Epidermal melanocyte (primary cell): ENCODE data around the gene DLX2.
"Not testable (repeated sequence)": the region's sequence is repeated elsewhere in the genome, so short reads cannot be mapped to it uniquely, and the experiment has no call there.

Experiments used
- DNase-seq: peaks from one replicate; pipeline ENCODE4 v3.0.0; 2011; ENCODE audit warnings: low spot score; ENCODE audit not compliant: insufficient read length

DLX2 gene

DNA sequence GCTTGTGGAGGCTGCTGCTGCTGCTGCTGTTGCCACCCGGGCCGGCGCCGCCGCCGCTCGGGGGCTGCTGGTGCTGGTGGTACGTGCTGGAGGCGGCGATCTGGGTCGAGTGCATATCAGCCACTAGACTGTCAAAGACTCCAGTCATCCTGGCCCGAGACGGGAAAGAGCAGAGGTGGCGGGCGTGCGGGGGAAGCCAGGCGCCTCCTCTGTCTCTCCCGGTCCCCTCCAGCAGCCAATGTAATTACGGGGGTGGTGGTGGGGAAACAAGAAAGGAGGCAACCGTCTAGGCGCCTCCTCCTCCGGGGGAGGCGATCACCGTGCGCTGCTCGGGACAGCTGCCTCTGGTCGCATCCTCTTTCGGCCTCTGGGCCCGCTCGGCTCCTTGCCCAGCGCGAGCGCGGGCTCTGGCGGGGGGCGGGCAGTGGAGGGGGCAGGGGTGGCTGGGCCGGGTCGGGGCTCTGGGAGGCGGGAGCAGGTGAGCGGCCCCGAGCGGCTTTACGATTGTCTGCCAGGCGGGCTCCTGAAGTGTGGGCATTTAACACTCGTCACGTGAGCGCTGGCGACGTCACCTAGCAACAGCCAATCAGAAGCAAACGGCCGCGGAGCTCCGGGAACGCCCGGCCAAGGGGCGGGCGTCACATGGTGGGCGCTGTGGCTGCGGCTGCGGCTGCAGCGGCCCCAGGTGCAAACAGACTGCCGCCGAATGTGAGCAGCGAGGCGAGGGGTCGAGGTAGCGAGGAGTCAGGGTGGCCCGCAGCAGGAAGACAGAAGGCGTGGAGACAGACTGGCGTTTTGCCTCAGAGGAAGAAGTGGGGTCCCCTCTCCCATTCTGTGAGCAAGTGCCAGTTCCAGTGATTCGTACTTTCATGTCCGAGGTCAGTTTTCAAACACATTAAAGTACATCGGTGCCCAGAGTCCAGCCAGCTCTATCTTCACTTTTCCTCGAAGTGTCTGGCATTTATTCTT lies at the start of gene DLX2:
Gene DLX2, minus strand, starts transcription at position 510 of the 969 bp plus-strand sequence. Its CDS starts 362 bp downstream, at position 148.
- peak; percentile 68 for DNase-seq

DNA sequence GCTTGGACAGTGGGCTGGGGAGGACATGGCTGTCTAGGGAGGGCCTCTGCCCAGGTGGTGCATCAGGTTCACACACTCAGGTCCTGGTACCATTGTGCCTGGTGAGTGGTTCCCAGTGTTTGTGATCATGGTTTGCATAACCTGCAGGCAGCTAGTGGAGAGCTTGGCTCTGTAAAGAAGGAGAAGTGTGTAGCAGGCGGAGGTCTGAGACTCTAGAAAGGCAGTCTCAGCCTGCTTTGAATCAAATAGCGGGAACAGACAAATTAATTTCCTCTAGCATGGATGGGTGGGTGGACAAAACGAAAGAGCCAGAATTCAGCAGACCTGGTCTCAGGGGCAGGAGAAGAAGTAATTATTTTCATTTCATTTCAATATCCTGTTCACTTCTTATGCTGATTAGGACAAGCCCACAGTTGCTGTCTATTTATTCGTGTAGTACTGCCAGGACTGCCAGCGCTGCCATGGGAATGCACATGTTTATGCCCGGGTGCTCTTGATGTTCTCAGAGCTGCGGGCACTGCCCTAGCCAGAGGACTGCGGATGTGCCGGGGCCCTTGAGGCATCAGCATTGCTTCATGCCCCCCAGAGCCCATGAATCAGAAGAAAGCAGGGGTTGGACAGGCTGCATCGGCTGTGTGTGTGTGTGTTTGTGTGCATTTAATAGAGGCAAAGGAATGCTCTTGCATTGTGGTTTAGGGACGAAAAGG lies 45.4 kb upstream of the DLX2 start:
- DNase-seq, result no peak

DNA sequence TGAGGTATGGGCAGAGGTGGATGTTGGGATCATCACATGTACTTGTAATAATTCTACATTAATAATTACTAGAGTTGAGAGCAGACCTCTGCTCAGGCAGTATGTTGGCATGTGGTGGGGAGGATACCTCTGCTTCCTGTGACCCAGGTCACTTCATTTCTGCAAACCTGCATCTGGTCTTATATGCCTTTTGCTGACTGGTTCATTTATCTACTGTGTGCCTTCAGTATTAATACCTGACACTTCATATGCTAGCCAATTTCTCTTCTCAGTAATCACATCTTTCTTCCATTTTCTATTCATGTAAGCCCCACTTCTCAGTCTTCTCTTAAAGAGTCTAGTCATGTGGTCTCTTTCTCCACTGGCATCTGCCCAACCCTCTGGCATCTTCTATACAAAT lies 41.1 kb upstream of the DLX2 start:
- DNase-seq, result no peak

DNA sequence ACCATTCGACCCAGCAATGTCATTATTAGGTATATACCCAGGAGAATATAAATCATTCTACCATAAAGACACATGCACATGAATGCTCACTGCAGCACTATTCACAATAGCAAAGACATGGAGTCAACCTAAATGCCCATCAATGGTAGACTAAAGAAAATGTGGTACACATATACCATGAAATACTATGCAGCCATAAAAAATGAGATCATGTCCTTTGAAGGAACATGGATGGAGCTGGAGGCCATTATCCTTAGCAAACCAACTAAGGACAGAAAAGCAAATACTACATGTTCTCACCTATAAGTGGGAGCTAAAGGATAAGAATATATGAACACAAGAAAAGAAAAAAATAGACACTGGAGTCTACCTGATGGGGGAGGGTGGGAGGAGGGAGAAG lies 36.0 kb upstream of the DLX2 start:
- not testable (repeated sequence) for DNase-seq

DNA sequence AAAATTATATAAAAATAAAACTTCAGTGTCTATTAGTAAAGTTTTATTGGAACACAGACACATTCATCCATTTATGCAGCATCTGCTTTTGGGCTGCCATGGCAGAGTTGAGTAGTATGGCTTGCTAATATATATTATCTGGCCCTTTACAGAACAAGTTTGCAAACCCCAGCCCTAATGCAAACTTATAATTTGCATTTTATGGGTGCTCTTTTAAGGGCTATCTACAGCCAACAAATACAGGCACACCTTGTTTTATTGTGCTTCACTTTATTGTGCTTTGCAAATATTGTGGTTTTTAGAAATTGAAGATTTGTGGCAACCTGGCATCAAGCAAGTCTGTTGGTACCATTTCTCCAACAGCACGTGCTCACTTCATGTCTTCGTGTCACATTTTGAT lies 35.2 kb upstream of the DLX2 start:
- no peak for DNase-seq

DNA sequence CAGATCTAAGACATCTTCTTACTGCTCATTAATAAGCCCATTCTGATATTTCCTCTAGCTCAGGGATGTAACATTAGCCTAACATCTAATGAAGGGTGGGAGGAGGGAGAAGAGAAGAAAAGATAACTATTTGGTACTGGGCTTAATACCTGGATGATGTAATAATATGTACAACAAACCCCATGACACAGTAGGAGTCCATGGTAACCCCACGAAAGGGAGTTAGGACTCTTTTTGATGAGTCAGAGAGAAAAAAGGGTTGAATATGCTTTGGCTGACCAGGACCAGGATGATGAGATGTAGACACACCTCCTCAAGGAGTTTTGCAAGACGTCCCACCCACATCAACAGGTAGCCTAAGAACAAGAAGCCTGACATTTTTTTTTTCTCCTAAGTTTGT lies 34.4 kb upstream of the DLX2 start:
- no peak for DNase-seq

DNA sequence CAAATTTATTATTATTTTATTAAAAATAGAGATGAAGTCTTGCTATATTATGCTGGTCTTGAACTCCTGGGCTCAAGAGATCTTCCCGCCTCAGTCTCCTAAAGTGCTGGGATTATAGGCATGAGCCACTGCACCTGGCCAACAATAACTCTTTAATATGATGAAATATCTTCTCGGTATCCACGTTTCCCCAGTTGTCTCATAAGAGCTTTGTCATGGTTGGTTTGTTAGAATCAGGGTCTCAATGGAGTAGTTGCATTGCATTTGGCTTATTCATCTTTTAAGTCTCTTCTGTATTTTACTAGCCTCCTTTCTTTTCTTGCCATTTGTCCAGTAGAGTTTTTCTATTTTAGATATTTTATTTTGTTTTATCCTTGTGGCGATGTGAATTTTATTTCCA lies 32.7 kb upstream of the DLX2 start:
- DNase-seq, result no peak

DNA sequence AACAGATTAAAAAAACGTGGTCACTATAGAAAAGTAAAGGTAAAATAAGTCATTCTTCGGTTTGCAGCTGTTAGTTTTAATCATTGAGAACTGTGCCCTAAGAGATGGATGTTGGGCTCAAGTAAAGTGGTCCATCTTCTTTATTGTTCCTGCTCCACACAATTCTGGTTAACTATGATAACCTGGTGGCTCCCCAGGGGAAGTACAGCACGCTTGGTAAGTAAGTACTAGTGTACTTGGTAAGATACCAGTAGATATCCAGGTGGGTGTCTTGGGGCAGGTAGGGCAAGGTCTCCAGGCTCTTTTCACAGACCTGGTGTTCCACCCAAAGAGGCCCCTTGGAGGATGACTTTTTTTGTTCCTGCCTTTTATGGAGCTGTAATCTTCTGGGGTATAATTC lies 31.6 kb upstream of the DLX2 start:
- DNase-seq, result no peak

DNA sequence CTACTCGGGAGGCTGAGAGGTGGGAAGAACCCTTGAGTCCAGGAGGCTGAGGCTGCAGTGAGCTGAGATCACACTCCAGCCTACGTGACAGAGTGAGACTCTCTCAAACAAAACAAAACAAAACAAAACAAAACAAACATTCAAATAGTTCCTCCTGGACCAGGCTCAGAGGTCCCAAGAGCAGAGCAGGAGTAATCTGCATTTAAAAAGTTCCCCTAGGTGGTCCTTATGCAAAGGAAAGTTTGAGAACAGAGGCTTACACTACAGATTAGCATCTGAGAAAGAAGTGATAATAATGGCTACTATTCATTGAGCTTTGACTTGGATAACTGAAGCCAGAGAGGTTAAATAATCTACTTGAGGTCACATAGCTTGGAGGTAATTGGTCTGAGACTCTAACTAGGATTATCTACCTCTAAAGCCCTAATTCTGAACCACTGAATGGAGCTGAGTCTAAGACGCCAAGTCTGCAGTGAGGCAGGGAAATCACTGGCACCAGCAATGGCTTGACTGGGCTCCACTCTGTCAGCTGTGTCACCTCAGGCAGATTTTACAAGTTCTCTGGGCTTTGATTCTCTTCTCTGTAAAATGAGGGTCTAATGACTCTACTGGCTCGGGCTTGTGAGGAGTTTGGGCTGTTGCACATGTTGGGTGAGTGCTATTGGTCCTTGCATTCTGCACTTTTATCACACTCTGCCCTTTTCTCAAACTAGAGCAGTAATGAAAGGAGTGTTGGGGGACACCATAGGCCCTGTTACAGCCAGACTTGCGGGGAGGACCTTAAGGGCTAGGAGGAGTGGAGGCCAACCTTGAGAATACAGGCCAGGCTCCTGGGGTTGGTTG lies 29.2 kb upstream of the DLX2 start:
- DNase-seq, result no peak

DNA sequence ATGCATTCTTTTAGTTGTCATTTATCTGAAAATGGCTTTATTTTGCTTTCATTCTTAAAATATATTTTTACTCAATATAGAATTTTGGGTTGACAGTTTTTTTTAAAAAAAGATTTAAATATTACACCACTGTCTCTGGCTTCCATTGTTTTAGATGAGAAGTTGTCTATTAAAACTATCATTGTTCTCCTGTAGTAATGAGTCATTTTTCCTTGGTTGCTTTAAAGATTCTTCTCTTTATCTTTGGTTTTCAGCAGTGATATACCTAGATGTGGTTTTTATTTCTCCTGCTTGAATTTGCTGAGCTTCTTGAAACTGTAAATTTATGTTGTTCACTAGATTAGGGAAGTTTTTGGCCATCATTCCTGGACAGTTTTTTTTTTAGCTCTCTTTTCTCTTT lies 26.7 kb upstream of the DLX2 start:
- no peak for DNase-seq

DNA sequence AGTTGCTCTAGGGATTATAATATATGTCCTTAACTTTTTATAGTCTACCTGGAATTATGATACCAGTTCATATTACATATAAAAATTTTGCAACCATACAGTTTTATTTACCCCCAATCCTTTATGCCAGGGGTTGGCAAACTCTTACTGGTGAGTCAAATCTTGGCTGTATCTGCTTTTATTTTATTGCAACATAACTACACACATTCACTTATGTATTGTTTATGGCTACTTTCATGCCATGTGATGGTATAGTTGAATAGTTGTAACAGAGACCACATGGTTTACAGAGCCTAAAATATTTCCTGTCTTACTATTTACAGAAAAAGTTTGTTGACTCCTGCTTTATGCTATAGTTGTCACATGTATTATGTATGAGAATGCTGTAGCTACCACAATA lies 25.8 kb upstream of the DLX2 start:
- DNase-seq, result no peak

DNA sequence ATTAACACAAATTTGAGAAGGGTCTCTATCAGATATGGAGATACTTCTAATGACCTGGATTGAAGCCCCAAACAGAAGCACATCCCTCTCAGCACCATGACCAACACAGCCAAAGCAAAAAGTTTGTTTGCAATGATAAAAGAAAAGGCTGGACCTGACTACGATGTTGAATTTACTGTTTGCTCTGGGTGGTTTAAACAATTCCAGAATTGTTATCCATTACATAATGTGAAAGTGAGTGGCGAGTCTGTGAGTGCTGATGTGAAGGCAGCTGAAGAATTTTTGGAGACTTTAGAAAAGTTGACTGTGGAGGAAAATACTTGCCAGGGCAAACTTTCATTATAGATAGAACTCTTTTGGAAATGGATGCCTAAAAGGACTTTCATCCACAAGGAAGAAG lies 17.4 kb upstream of the DLX2 start:
- DNase-seq, result no peak

DNA sequence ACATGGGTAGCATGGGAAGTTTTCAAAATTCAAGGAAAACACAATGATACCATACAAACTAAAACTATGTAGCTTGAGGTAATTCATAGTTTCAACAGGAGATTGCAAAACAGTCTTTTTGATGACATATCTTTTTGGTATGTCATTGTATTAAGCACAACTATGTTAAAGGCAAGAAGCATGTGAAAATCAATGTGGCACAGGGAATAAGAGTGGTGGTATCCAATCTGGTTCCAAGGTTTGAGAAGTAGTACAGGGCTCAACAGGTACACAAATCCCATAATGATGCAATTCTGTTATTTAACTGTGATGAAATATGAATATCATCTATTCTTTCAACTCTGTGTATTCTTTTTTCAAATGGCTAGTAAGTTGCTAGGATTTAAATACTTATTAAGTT lies 16.4 kb upstream of the DLX2 start:
- DNase-seq, result no peak

DNA sequence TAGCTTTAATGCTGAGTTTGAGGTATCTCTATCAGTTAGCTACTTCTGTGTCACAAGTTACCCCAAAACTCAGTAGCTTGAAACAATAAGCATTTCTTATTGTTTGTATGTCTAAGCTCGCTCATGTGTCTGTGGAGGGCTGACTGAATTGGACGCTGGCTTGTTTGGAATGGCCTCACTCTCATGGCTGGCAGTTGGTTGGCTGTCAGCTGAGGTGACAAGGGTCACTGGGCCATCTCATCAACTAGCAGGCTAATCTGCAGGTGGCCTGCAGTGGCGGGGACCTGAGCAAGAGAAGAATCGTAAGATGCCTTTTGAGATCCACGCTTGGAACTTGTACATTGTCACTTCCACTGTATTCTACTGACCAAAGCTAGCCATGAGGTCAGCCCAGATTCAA lies 13.4 kb upstream of the DLX2 start:
- DNase-seq, result no peak

DNA sequence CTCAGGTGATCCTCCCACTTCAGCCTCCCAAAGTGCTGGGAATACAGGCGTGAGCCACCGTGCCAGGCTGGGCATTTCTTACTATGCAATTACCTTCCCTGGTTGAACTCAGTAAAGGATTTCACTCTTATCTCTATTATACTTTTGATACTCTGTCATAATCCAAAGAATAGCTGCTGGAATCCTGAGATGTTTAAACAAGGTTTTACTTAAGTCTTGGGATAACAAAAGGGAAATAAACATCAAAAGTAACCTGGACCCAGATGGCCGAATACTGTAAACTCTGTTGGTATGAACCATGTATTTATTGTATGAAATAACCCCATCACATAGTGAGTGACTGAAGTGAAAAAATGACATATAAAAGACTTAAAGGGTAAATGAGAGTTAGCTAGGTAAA lies 11.9 kb upstream of the DLX2 start:
- DNase-seq, result no peak

DNA sequence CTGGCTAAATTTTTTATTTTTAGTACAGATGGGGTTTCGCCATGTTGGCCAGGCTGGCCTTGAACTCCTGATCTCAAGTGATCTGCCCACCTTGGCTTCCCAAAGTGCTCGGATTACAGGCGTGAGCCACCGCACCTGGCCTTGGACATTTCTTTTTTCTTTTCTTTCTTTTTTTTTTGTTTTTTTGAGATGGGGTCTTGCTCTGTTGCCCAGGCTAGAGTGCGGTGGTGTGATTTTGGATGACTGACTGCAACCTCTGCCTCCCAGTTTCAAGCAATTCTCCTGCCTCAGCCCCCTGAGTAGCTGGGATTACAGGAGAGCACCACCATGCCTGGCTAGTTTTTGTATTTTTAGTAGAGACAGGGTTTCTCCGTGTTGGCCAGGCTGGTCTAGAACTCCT lies 11.5 kb upstream of the DLX2 start:
- DNase-seq, result not testable (repeated sequence)

DNA sequence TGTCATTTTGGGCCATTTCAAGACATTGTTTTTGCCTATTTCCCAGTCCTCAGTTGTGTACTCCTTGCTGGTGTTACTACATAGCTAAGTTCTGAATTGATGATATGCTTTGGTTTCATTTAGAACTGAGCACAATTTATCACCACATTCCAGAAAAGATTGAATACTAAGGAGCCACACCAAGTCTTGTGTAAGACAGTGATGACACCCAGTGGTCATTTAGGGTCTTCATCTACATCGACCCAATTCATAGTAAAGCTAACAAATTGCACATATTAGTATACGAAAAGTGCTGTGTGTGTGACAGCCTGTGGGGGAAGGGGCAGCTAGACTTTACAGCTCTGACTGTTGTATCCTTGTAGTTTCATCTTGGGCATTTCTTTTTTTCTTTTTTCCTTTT lies 10.9 kb upstream of the DLX2 start:
- DNase-seq, result no peak

DNA sequence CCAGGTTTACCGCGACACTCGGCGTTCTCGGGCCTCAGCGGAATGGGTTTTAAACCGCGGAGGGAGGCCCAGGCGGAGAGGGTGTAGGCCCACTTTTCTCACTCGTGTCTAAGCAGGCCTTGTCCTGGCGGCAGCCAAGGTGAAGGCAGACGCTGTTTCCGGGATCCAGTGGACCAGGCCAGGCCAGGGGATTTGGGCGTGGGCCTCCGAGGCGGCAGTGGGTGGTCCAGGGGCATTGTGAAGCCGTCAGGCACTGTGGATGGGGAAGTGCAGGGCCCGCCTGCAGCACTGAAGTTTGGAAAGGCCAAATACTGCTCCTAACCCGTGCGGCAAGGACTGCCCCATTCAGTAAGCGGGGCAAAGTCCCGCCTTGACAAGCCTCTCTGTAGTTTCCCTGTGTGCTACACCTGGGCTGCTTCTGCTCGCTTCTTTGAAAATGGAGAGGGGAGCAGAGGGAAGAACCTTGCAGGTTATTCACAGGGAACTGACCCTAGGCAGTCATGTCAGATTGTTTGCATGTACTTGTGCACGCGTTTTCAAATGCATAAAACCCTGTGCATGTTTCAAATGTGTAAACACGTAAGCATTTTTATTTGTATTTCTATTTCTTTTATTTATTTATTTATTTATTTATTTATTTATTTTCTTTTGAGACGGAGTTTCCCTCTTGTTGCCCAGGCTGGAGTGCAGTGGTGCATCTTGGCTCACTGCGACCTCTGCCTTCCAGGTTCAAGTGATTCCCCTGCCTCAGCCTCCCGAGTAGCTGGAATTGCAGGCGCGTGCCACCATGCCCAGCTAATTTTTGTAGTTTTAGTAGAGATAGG lies 7.5 kb upstream of the DLX2 start:
- DNase-seq, result no peak

DNA sequence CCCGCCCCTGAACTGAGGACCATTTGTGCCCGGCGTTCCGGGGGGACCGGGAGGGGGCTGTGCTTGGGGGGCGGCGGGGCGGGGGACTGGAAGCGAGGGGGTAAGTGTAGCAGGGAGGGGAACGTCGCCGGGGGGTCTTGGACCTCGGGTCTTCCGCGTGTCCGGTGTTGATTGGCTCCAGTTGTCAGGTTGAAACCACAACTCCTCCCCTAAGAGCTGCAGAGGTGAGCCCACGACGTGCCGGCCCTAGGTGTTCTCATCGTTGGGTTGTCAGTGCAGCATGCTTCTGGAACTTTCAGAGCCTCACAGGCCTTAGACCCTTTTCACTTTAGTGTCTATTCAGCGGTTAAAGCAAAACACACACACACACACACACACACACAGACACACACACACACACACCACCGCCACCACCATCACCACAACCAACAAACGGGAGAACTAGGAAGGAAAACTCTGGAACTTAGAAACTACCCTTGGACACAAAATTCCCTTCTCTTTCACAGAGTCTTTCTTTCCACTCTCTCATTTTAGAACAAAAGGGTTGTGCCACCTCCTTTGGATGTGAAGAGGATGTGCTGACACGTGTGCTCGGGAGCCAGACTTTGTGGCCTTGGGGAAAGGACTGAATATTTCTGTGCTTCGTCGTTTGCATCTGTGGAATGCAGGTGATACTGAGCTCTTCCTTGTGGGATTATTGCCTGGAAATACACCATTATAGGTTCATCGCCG lies 6.7 kb upstream of the DLX2 start:
- no peak for DNase-seq

DNA sequence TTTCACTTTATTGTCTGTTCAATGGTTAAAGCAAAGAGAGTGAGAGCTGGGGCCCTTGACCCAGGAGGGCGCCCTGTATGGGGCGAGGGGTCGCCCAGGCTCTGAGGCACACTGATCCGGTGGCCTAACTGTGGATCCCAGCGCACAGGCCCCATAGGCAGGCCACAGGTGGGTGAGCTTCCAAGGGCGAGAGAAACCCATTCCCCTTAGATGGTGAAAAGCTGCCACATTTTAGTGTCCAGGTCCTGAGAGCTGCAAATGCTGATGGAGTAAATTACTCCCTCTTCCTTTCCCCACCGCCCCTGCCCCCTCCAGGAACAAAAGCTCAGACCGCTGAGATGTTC lies 5.9 kb upstream of the DLX2 start:
- no peak for DNase-seq
